Neural progenitor cell (in vitro differentiated cells): ENCODE results near the gene GALNT18. TPM values are rescaled to one million over a fixed set of nuclear protein-coding genes. Genes with fewer than 3 reads are reported as not detected.
A peak's percentile ranks its signal among the peaks of the same experiment; 100 is the strongest.

ENCODE experiments used
- DNase-seq: peaks from one replicate; pipeline ENCODE4 v3.0.0-alpha.2; 2016; ENCODE audit warnings: low spot score
- H2AFZ ChIP-seq: fragments of 200-600 bp; sonication (generic); replicated peaks from 2 replicates; pipeline ENCODE4 v1.6.1; 2016; ENCODE audit warnings: antibody characterized with exemption
- H3F3A ChIP-seq: fragments of 200-600 bp; sonication (generic); 2 replicates; pipeline ENCODE4 v1.6.1; 2016; ENCODE audit warnings: antibody characterized with exemption, low read depth
- H3K27ac ChIP-seq: fragments of 200-600 bp; sonication (generic); 2 replicates; pipeline ENCODE4 v1.5.1; 2016; ENCODE audit warnings: mild to moderate bottlenecking
- H3K27me3 ChIP-seq: fragments of 200-600 bp; sonication (generic); 2 replicates; pipeline ENCODE4 v1.6.1; 2016; ENCODE audit warnings: mild to moderate bottlenecking, moderate library complexity
- H3K36me3 ChIP-seq: fragments of 200-600 bp; sonication (generic); 2 replicates; pipeline ENCODE4 v1.5.1; 2016
- H3K4me1 ChIP-seq: fragments of 200-600 bp; sonication (generic); 2 replicates; pipeline ENCODE4 v1.6.1; 2016; ENCODE audit warnings: mixed run types
- H3K4me2 ChIP-seq: fragments of 200-600 bp; sonication (generic); 2 replicates; pipeline ENCODE4 v1.6.1; 2016
- H3K4me3 ChIP-seq: fragments of 200-600 bp; sonication (generic); 2 replicates; pipeline ENCODE4 v1.5.1; 2016
- H3K79me2 ChIP-seq: fragments of 200-600 bp; sonication (generic); 2 replicates; pipeline ENCODE4 v1.6.1; 2016; ENCODE audit warnings: low read depth
- H3K9ac ChIP-seq: fragments of 200-600 bp; sonication (generic); 2 replicates; pipeline ENCODE4 v1.6.1; 2016
- H3K9me3 ChIP-seq: fragments of 200-600 bp; sonication (generic); 2 replicates; pipeline ENCODE4 v1.5.1; 2016; ENCODE audit warnings: low read depth
- H4K20me1 ChIP-seq: fragments of 200-600 bp; sonication (generic); 2 replicates; pipeline ENCODE4 v1.6.1; 2016; ENCODE audit warnings: low read depth
- H3K27ac Mint-ChIP-seq: 3 replicates; pipeline ENCODE4 v1.8.0; 2021; ENCODE audit warnings: mixed read lengths
- H3K27me3 Mint-ChIP-seq: 2 replicates; pipeline ENCODE4 v1.8.0; 2022; ENCODE audit warnings: low read depth, mild to moderate bottlenecking, inconsistent platforms, moderate library complexity, mixed read lengths; ENCODE audit not compliant: insufficient read depth
- H3K36me3 Mint-ChIP-seq: 3 replicates; pipeline ENCODE4 v1.8.0; 2021; ENCODE audit warnings: mixed read lengths
- H3K4me1 Mint-ChIP-seq: 3 replicates; pipeline ENCODE4 v1.8.0; 2021; ENCODE audit warnings: mixed read lengths
- H3K4me3 Mint-ChIP-seq: 3 replicates; pipeline ENCODE4 v1.8.0; 2021; ENCODE audit warnings: mild to moderate bottlenecking, moderate library complexity, mixed read lengths
- H3K9me3 Mint-ChIP-seq: 3 replicates; pipeline ENCODE4 v1.8.0; 2020; ENCODE audit warnings: mixed read lengths
- CTCF ChIP-seq: fragments of 200-600 bp; sonication (generic); IDR thresholded peaks from 2 replicates; pipeline ENCODE4 v1.5.1; 2017; ENCODE audit warnings: antibody characterized with exemption, mild to moderate bottlenecking
- EZH2 ChIP-seq: fragments of 200-600 bp; sonication (generic); IDR thresholded peaks from 2 replicates; pipeline ENCODE4 v1.6.1; 2017; ENCODE audit warnings: antibody characterized with exemption, mild to moderate bottlenecking, moderate library complexity
- EZH2phosphoT487 ChIP-seq: fragments of 200-600 bp; sonication (generic); IDR thresholded peaks from 2 replicates; pipeline ENCODE4 v1.6.1; 2017; ENCODE audit warnings: antibody characterized with exemption
- total RNA-seq: library from RNA; depleted of rRNA; stranded (reverse); fragments of >200 nt; gene quantifications from 2 replicates; pipeline ENCODE4 v1.2.3, GENCODE V29; 2015; ENCODE audit warnings: low replicate concordance

GALNT18 gene
- total RNA-seq, 1 donor from 2014 or later = 2.4 TPM

- no peaks in the 10 kb centered on the region for H3K9me3 ChIP-seq
- no peaks in the 10 kb centered on the region for H3K36me3 ChIP-seq
- H4K20me1 ChIP-seq = no peaks in the 10 kb centered on the region
- H3K79me2 ChIP-seq = no peaks in the 10 kb centered on the region
- peaks cover 8% of the 10 kb centered on the region for H3K4me1 ChIP-seq
- H3K27ac Mint-ChIP-seq = peak overlapping the region; percentile 72
- no peak for DNase-seq
- no peak overlapping the region for H3K9ac ChIP-seq
- H3K27ac ChIP-seq = no peak overlapping the region
- no peak overlapping the region for H3K4me3 ChIP-seq
- H3K4me1 Mint-ChIP-seq = peaks cover 13% of the 10 kb centered on the region
- no peak overlapping the region for H3K4me3 Mint-ChIP-seq
- no peaks in the 10 kb centered on the region for H3F3A ChIP-seq
- TF ChIP-seq CTCF (no peak), EZH2 (no peak), EZH2phosphoT487 (no peak)
- H3K9me3 Mint-ChIP-seq = no peaks in the 10 kb centered on the region
- no peak overlapping the region for H3K4me2 ChIP-seq
- H3K36me3 Mint-ChIP-seq = no peaks in the 10 kb centered on the region
- no peaks in the 10 kb centered on the region for H3K27me3 ChIP-seq
- peaks cover 6% of the 10 kb centered on the region for H3K27me3 Mint-ChIP-seq
- H2AFZ ChIP-seq = peak overlapping the region; percentile 27
Measured at GRCh38 chr11:11501546-11502262, 120.1 kb downstream of the GALNT18 start.

- no peak overlapping the region for H3K4me3 Mint-ChIP-seq
Measured at GRCh38 chr11:11500744-11501487, 120.9 kb downstream of the GALNT18 start.

GRCh38 chr11:11499300-11499699, 122.5 kb downstream of the GALNT18 start:
- no peak overlapping the region for H3K27ac Mint-ChIP-seq
- Histone ChIP-seq H4K20me1 (no peaks in the 10 kb centered on the region), H3F3A (no peaks in the 10 kb centered on the region), H3K36me3 (no peaks in the 10 kb centered on the region), H3K4me1 (peaks cover 8% of the 10 kb centered on the region), H3K27ac (no peak overlapping the region), H3K27me3 (no peaks in the 10 kb centered on the region), H3K4me2 (no peak overlapping the region), H3K4me3 (no peak overlapping the region), H3K9me3 (no peaks in the 10 kb centered on the region), H3K9ac (no peak overlapping the region), H3K79me2 (no peaks in the 10 kb centered on the region), H2AFZ (no peak overlapping the region)
- H3K4me1 Mint-ChIP-seq = peaks cover 13% of the 10 kb centered on the region
- H3K9me3 Mint-ChIP-seq = no peaks in the 10 kb centered on the region
- DNase-seq = no peak
- no peak overlapping the region for H3K4me3 Mint-ChIP-seq
- no peak for TF ChIP-seq EZH2
- TF ChIP-seq CTCF = no peak
- no peak for TF ChIP-seq EZH2phosphoT487
- no peaks in the 10 kb centered on the region for H3K36me3 Mint-ChIP-seq
- H3K27me3 Mint-ChIP-seq = peaks cover 2% of the 10 kb centered on the region

More at GRCh38 chr11:11500744-11501487, 120.9 kb downstream of the GALNT18 start:
- H4K20me1 ChIP-seq = no peaks in the 10 kb centered on the region
- no peaks in the 10 kb centered on the region for H3K27me3 ChIP-seq
- no peak overlapping the region for H3K4me2 ChIP-seq
- no peak for DNase-seq
- Mint-ChIP-seq H3K27me3 (peaks cover 6% of the 10 kb centered on the region), H3K36me3 (no peaks in the 10 kb centered on the region), H3K27ac (no peak overlapping the region), H3K9me3 (no peaks in the 10 kb centered on the region), H3K4me1 (peaks cover 13% of the 10 kb centered on the region)
- no peak overlapping the region for H3K9ac ChIP-seq
- H2AFZ ChIP-seq = no peak overlapping the region
- H3K4me3 ChIP-seq = no peak overlapping the region
- no peaks in the 10 kb centered on the region for H3F3A ChIP-seq
- H3K79me2 ChIP-seq = no peaks in the 10 kb centered on the region
- H3K36me3 ChIP-seq = no peaks in the 10 kb centered on the region
- H3K9me3 ChIP-seq = no peaks in the 10 kb centered on the region
- no peak for TF ChIP-seq EZH2
- no peak for TF ChIP-seq CTCF
- TF ChIP-seq EZH2phosphoT487 = no peak
- no peak overlapping the region for H3K27ac ChIP-seq
- peaks cover 8% of the 10 kb centered on the region for H3K4me1 ChIP-seq
